Fibroblast of lung (primary cell): ENCODE measurements around the gene CTBP1. TPM values are rescaled to one million over a fixed set of nuclear protein-coding genes. Genes with fewer than 3 reads are reported as not detected.

Experiments used
- DNase-seq, 2 donors: peaks; one replicate each; pipeline versions ENCODE4 v3.0.0 to v3.0.0-alpha.2; 2010; ENCODE audit warnings: low read depth in 2 of 2
- H2AFZ ChIP-seq: 2 replicates; pipeline ENCODE4 v1.5.1; 2012; ENCODE audit warnings: low read length, control low read depth, inconsistent platforms
- H3K27ac ChIP-seq: 2 replicates; pipeline ENCODE4 v1.5.1; 2011; ENCODE audit warnings: low read length, control low read depth; ENCODE audit not compliant: insufficient read depth
- H3K27me3 ChIP-seq: 2 replicates; pipeline ENCODE4 v1.5.1; 2011; ENCODE audit warnings: mild to moderate bottlenecking, low read length; ENCODE audit not compliant: control insufficient read depth, insufficient read depth
- H3K36me3 ChIP-seq: 2 replicates; pipeline ENCODE4 v1.5.1; 2011; ENCODE audit warnings: low read length; ENCODE audit not compliant: control insufficient read depth, insufficient read depth
- H3K4me1 ChIP-seq: 2 replicates; pipeline ENCODE4 v1.5.1; 2011; ENCODE audit warnings: low read length; ENCODE audit not compliant: control insufficient read depth, insufficient read depth; ENCODE audit errors: extremely low read depth
- H3K4me2 ChIP-seq: 2 replicates; pipeline ENCODE4 v1.5.1; 2011; ENCODE audit warnings: low read length, control low read depth; ENCODE audit not compliant: insufficient read depth; ENCODE audit errors: extremely low read depth
- H3K4me3 ChIP-seq, 4 experiments: fragments of 200-600 bp in 1 of 4; sonication (generic) in 1 of 4; replicated peaks in 1 of 4; 2 replicates each; pipeline ENCODE4 v1.5.1; 2011 to 2016; ENCODE audit warnings: low read length in 4 of 4, low read depth in 3 of 4, mild to moderate bottlenecking in 3 of 4, control low read depth in 2 of 4, inconsistent platforms in 1 of 4, mixed read lengths in 1 of 4; ENCODE audit not compliant: insufficient read depth in 1 of 4; ENCODE audit errors: control extremely low read depth in 1 of 4
- H3K79me2 ChIP-seq: 2 replicates; pipeline ENCODE4 v1.5.1; 2012; ENCODE audit warnings: mild to moderate bottlenecking, low read length, inconsistent platforms; ENCODE audit not compliant: control insufficient read depth, insufficient read depth
- H3K9ac ChIP-seq: 2 replicates; pipeline ENCODE4 v1.5.1; 2011; ENCODE audit warnings: mild to moderate bottlenecking, low read length, control low read depth; ENCODE audit not compliant: insufficient read depth
- H3K9me3 ChIP-seq: 2 replicates; pipeline ENCODE4 v1.5.1; 2012; ENCODE audit warnings: low read depth, low read length; ENCODE audit not compliant: control insufficient read depth, insufficient read depth
- H4K20me1 ChIP-seq: 2 replicates; pipeline ENCODE4 v1.5.1; 2011; ENCODE audit warnings: low read length; ENCODE audit not compliant: control insufficient read depth, insufficient read depth; ENCODE audit errors: extremely low read depth
- CTCF ChIP-seq, 2 donors: IDR thresholded peaks in 1 of 2; conservative IDR thresholded peaks in 1 of 2; 1 replicate in 1 of 2; 2 replicates in 1 of 2; pipeline ENCODE4 v1.5.1; 2011 to 2012; ENCODE audit warnings: low read length in 2 of 2, control low read depth in 1 of 2, inconsistent platforms in 1 of 2, low read depth in 1 of 2, mild to moderate bottlenecking in 1 of 2
- EZH2 ChIP-seq: IDR thresholded peaks from 2 replicates; pipeline ENCODE4 v1.5.1; 2012; ENCODE audit warnings: low read length, control low read depth, mild to moderate bottlenecking; ENCODE audit errors: missing control alignments
- polyA plus RNA-seq, 2 donors: library from polyadenylated mRNA; depleted of rRNA in 1 of 2; stranded (reverse) in 1 of 2; unstranded in 1 of 2; fragments of >200 nt; gene quantifications; 2 replicates each; pipeline ENCODE4 v1.2.1, GENCODE V29; 2011 to 2012; ENCODE audit warnings: missing spikeins in 1 of 2
- total RNA-seq: library from RNA; depleted of rRNA; stranded (reverse); fragments of >200 nt; gene quantifications from 2 replicates; pipeline ENCODE4 v1.2.1, GENCODE V29; 2014

CTBP1 gene
- total and polyA plus RNA-seq, 2 donors (not counting 1 experiment from before 2014, with no cell fraction given), result 78.2 to 249 TPM

GRCh38 chr4:1204828-1205585 lies 43.9 kb downstream of the CTBP1 start:
- peaks cover 6% of the 10 kb centered on the region for H3K36me3 ChIP-seq
- H3K27me3 ChIP-seq, result no peaks in the 10 kb centered on the region
- no peaks in the 10 kb centered on the region for H3K9me3 ChIP-seq
- peaks cover 42% of the 10 kb centered on the region for H3K4me1 ChIP-seq
- H3K79me2 ChIP-seq, result peaks cover 2% of the 10 kb centered on the region
- H3K27ac ChIP-seq, result no peak overlapping the region
- no peaks in the 10 kb centered on the region for H4K20me1 ChIP-seq
- H3K4me3 ChIP-seq, result no peak overlapping the region
- no peak for TF ChIP-seq EZH2
- no peak for TF ChIP-seq CTCF (conservative IDR thresholded peaks at IDR 0.05 in 1 of 2, IDR thresholded peaks at IDR 0.05 in 1 of 2; ENCODE audit: low read depth in 1 of 2, low read length in 2 of 2)
- no peak overlapping the region for H3K4me2 ChIP-seq
- H3K9ac ChIP-seq, result no peak overlapping the region
- no peak overlapping the region for H2AFZ ChIP-seq
- no peak for DNase-seq

GRCh38 chr4:1204286-1204827 lies 44.6 kb downstream of the CTBP1 start:
- no peak overlapping the region for H2AFZ ChIP-seq
- H3K9ac ChIP-seq, result no peak overlapping the region
- H3K36me3 ChIP-seq, result peaks cover 6% of the 10 kb centered on the region
- H4K20me1 ChIP-seq, result no peaks in the 10 kb centered on the region
- no peak overlapping the region for H3K4me2 ChIP-seq
- DNase-seq, result no peak
- H3K9me3 ChIP-seq, result no peaks in the 10 kb centered on the region
- no peak overlapping the region for H3K4me3 ChIP-seq
- TF ChIP-seq EZH2 (no peak), CTCF (conservative IDR thresholded peaks at IDR 0.05 in 1 of 2, IDR thresholded peaks at IDR 0.05 in 1 of 2; ENCODE audit: low read depth in 1 of 2, low read length in 2 of 2) (no peak)
- no peaks in the 10 kb centered on the region for H3K27me3 ChIP-seq
- H3K79me2 ChIP-seq, result peaks cover 9% of the 10 kb centered on the region
- H3K4me1 ChIP-seq, result peaks cover 42% of the 10 kb centered on the region
- H3K27ac ChIP-seq, result no peak overlapping the region

GRCh38 chr4:1203026-1203616 lies 45.8 kb downstream of the CTBP1 start:
- H4K20me1 ChIP-seq, result no peaks in the 10 kb centered on the region
- no peaks in the 10 kb centered on the region for H3K9me3 ChIP-seq
- no peak for DNase-seq
- H3K36me3 ChIP-seq, result peaks cover 3% of the 10 kb centered on the region
- H3K4me1 ChIP-seq, result peaks cover 29% of the 10 kb centered on the region
- H3K27ac ChIP-seq, result peak overlapping the region; percentile 89
- no peaks in the 10 kb centered on the region for H3K27me3 ChIP-seq
- no peak for TF ChIP-seq EZH2
- no peak for TF ChIP-seq CTCF (conservative IDR thresholded peaks at IDR 0.05 in 1 of 2, IDR thresholded peaks at IDR 0.05 in 1 of 2; ENCODE audit: low read depth in 1 of 2, low read length in 2 of 2)
- no peak overlapping the region for H3K4me2 ChIP-seq
- H3K79me2 ChIP-seq, result peaks cover 9% of the 10 kb centered on the region
- H3K9ac ChIP-seq, result no peak overlapping the region
- H2AFZ ChIP-seq, result no peak overlapping the region
- no peak overlapping the region for H3K4me3 ChIP-seq
